Cerebellar nuclear complex (tissue), 1 donor: ENCODE results near the gene GRIN2A.

ENCODE experiments used
- DNase-seq, 2 experiments: peaks; one replicate each; lab custom pipeline; 2025; lab: John Stamatoyannopoulos, UW

Gene GRIN2A

GRCh38 chr16:10130538-10130937, 51.7 kb downstream of the GRIN2A start:
- no peak for DNase-seq

GRCh38 chr16:10128397-10129258, 53.6 kb downstream of the GRIN2A start:
- no peak for DNase-seq

- no peak for DNase-seq
Measured at GRCh38 chr16:10126686-10127085, 55.5 kb downstream of the GRIN2A start.

- DNase-seq, result no peak
Measured at GRCh38 chr16:10123141-10123540, 59.1 kb downstream of the GRIN2A start.

- DNase-seq, result no peak
Measured at GRCh38 chr16:10122546-10122945, 59.7 kb downstream of the GRIN2A start.

GRCh38 chr16:10121897-10122425, 60.3 kb downstream of the GRIN2A start:
- DNase-seq, result no peak

- no peak for DNase-seq
Measured at GRCh38 chr16:10121491-10121890, 60.7 kb downstream of the GRIN2A start.

- DNase-seq, result no peak
Measured at GRCh38 chr16:10120953-10121352, 61.3 kb downstream of the GRIN2A start.

GRCh38 chr16:10114409-10114808, 67.8 kb downstream of the GRIN2A start:
- no peak for DNase-seq

- no peak for DNase-seq
Measured at GRCh38 chr16:10113248-10113647, 69.0 kb downstream of the GRIN2A start.

GRCh38 chr16:10112021-10112420, 70.2 kb downstream of the GRIN2A start:
- DNase-seq, result no peak

GRCh38 chr16:10111156-10111761, 71.0 kb downstream of the GRIN2A start:
- DNase-seq, result no peak

GRCh38 chr16:10110552-10110951, 71.7 kb downstream of the GRIN2A start:
- no peak for DNase-seq

GRCh38 chr16:10107081-10107480, 75.1 kb downstream of the GRIN2A start:
- DNase-seq, result no peak

- no peak for DNase-seq
Measured at GRCh38 chr16:10103700-10104099, 78.5 kb downstream of the GRIN2A start.

GRCh38 chr16:10103118-10103517, 79.1 kb downstream of the GRIN2A start:
- no peak for DNase-seq

- no peak for DNase-seq
Measured at GRCh38 chr16:10100829-10101228, 81.4 kb downstream of the GRIN2A start.

GRCh38 chr16:10098991-10099390, 83.2 kb downstream of the GRIN2A start:
- no peak for DNase-seq

- no peak for DNase-seq
Measured at GRCh38 chr16:10097271-10097670, 85.0 kb downstream of the GRIN2A start.

- DNase-seq, result no peak
Measured at GRCh38 chr16:10093576-10093975, 88.7 kb downstream of the GRIN2A start.

GRCh38 chr16:10090816-10091215, 91.4 kb downstream of the GRIN2A start:
- no peak for DNase-seq

- no peak for DNase-seq
Measured at GRCh38 chr16:10088380-10088793, 93.8 kb downstream of the GRIN2A start.

GRCh38 chr16:10087151-10087550, 95.1 kb downstream of the GRIN2A start:
- no peak for DNase-seq
